NB4 (cell line): ENCODE data around the gene FPGS.
A peak's percentile ranks its signal among the peaks of the same experiment; 100 is the strongest.
"Not testable (repeated sequence)": the region's sequence is repeated elsewhere in the genome, so short reads cannot be mapped to it uniquely, and the experiment has no call there.

Experiments used
- DNase-seq: peaks from one replicate; pipeline ENCODE4 v3.0.0; 2010; ENCODE audit warnings: low read depth
- H3K4me3 ChIP-seq: one replicate; pipeline ENCODE4 v1.5.1; 2011; ENCODE audit warnings: mild to moderate bottlenecking, low read depth, low read length, moderate library complexity
- MYC ChIP-seq: IDR thresholded peaks from 2 replicates; pipeline ENCODE4 v1.6.1; 2011; ENCODE audit warnings: low read depth, low read length
- POLR2A ChIP-seq: IDR thresholded peaks from 2 replicates; pipeline ENCODE4 v1.6.1; 2011; ENCODE audit warnings: mild to moderate bottlenecking; ENCODE audit not compliant: insufficient read length; ENCODE audit errors: extremely low read depth
- TF ChIP-seq, protein P1 (sequence below): IDR thresholded peaks from 2 replicates; pipeline ENCODE4 v1.6.1; 2011; ENCODE audit warnings: low read depth, low read length
- TF ChIP-seq, protein P2 (sequence below): IDR thresholded peaks from one replicate; pipeline ENCODE4 v1.5.1; 2012; ENCODE audit warnings: low read depth, low read length

Gene FPGS

DNA sequence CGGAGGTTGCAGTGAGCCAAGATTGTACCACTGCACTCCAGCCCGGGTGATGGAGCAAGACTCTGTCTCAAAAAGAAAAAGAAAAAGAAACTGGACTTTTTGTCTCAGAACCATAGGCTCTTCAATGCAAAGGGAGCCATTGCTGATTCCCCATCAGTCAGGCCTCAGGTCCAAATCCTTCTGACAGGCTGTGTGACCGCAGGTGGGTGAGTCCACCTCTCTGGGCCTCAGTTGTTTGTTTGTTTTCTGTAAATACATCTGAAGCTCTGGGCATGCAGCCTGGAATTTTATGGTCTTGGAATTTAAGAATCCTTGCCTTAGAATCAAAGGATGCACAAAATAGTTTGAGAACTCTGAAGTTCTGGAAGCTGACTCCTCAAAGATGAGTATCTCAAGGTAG is 46.4 kb upstream of the FPGS start:
- no peak for DNase-seq
- TF ChIP-seq, protein P1, sequence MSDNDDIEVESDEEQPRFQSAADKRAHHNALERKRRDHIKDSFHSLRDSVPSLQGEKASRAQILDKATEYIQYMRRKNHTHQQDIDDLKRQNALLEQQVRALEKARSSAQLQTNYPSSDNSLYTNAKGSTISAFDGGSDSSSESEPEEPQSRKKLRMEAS: no peak
- TF ChIP-seq, protein P2, sequence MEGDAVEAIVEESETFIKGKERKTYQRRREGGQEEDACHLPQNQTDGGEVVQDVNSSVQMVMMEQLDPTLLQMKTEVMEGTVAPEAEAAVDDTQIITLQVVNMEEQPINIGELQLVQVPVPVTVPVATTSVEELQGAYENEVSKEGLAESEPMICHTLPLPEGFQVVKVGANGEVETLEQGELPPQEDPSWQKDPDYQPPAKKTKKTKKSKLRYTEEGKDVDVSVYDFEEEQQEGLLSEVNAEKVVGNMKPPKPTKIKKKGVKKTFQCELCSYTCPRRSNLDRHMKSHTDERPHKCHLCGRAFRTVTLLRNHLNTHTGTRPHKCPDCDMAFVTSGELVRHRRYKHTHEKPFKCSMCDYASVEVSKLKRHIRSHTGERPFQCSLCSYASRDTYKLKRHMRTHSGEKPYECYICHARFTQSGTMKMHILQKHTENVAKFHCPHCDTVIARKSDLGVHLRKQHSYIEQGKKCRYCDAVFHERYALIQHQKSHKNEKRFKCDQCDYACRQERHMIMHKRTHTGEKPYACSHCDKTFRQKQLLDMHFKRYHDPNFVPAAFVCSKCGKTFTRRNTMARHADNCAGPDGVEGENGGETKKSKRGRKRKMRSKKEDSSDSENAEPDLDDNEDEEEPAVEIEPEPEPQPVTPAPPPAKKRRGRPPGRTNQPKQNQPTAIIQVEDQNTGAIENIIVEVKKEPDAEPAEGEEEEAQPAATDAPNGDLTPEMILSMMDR: no peak
- TF ChIP-seq MYC: no peak
- TF ChIP-seq POLR2A: no peak
- no peak overlapping the region for H3K4me3 ChIP-seq

DNA sequence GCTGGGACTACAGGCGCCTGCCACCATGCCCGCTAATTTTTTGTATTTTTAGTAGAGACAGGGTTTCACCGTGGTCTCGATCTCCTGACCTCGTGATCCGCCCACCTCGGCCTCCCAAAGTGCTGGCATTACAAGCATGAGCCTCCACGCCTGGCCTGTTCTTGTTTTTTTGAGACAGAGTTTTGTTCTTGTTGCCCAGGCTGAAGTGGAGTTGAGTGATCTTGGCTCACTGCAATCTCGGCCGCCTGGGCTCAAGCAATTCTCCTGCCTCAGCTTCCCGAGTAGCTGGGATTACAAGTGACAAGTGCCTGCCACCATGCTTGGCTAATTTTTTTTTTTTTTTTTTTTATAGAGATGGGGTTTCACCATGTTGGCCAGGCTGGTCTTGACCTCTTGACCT is 45.9 kb upstream of the FPGS start:
- not testable (repeated sequence) for H3K4me3 ChIP-seq, DNase-seq

DNA sequence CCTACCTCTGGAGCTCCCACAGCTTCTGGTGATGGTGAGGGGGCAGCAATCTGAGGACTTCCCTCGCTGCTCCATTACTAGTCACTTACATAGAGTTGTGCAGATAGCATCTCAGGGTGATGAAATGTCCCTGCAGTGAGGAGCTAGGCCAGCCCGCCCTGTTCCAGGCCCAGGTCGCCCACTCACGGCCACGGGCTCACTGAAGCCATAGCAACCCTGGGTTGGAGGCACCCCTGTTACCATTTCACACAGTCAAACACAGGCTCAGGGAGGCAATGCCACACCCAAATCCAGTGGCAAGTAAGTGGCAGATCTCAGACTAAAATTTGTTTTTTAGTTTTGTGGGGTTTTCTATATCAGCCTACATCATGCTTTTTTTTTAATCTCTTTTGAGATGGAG is 43.8 kb upstream of the FPGS start:
- H3K4me3 ChIP-seq: no peak overlapping the region
- DNase-seq: peak; percentile 15
- TF ChIP-seq, protein P2: no peak
- TF ChIP-seq MYC (no peak), POLR2A (no peak)
- TF ChIP-seq, protein P1: no peak

DNA sequence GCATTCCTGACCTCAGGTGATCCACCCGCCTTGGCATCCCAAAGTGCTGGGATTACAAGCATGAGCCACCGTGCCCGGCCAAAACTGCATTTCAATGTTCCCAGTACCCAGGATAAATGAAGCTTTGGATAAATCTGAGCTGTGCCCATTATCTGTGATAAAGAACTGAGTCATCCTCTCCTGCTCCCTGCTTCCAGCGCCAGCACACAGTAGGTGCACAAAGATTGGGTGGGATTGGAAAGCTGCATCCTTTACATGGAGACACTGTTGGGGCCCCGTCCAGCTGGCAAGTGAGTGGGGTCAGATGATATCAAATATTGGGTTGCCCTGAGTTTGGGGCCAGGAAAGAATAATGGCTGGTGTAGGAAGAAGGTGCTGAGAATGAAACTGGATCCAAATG is 41.6 kb upstream of the FPGS start:
- no peak for TF ChIP-seq MYC
- no peak for TF ChIP-seq POLR2A
- TF ChIP-seq, protein P1: no peak
- TF ChIP-seq, protein P2: no peak
- H3K4me3 ChIP-seq: no peak overlapping the region
- DNase-seq: no peak

DNA sequence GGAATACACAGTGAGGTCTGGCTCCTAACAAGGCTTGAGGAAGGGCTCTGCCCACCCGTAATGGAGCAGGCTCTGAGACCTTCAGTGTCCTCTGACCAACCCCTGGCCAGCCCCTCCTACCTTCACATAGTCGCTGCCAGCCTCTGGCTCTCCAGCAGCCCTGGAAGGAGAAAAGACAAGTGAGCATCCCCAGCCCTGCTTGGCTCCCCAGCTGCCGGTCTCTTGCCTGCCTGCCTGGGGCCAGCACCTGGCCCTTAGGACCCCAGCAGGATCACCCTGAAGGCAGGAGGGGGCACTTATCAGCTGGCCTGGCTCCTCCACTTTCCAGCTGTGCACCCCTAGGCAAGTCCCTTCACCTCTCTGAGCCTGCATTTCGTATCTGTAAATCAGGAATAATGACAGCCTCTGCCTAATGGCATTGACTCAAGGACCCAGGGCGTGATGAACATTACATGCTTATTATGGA is 41.2 kb upstream of the FPGS start:
- H3K4me3 ChIP-seq: no peak overlapping the region
- TF ChIP-seq, protein P2: no peak
- TF ChIP-seq MYC (no peak), POLR2A (no peak)
- TF ChIP-seq, protein P1: no peak
- no peak for DNase-seq

DNA sequence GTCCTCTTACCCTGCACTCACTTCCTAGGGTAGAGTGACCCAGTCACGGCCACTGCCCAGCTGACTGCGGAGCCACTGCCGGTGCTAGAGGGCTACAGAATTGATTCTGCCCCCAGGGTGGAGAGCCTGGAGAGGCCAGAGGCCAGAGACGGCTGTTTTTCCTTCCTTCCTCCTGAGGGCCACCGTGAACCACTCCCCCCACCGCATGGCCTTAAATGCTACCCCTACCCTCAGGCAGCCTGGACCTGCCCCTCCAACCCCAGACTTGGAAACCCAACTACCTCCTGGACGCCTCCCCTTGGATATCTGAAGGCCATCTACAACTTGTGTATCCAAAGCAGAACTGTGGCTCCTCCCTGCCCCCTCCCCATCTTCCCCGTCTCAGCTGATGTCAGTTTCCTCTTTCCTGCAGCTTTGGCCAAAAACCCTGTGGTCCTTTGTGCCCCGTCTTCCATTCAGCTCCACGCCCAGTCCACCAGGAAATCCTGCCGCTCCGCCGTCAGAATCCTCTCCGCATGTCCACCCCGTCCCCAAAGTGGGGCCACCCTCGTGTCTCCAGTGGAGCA is 40.5 kb upstream of the FPGS start:
- peak; percentile 18 for DNase-seq
- TF ChIP-seq MYC (no peak), POLR2A (no peak)
- TF ChIP-seq, protein P2: no peak
- TF ChIP-seq, protein P1: no peak
- H3K4me3 ChIP-seq: no peak overlapping the region
